HCT116 (cell line): ENCODE measurements around the gene NRAP. TPM values are rescaled to one million over a fixed set of nuclear protein-coding genes. Genes with fewer than 3 reads are reported as not detected.

Source experiments
- ATAC-seq: fragments of 200-7000 bp; cut with Tn5 transposase; 2 replicates; pipeline ENCODE4 v1.9.1; 2020; ENCODE audit warnings: mild to moderate bottlenecking, moderate library complexity
- BruUV-seq: library from RNA; stranded (reverse); fragments of 400-500 nt; replicated peaks from 2 replicates; lab custom pipeline; 2021; lab: Mats Ljungman, UMichigan
- CTCF ChIA-PET: fragments of 300-600 bp; sonication (Branson Sonifier 250); formaldehyde crosslinking; loops from one replicate; lab custom pipeline; 2021; ENCODE audit warnings: antibody characterized with exemption; lab: Charles Lee
- POLR2A ChIA-PET: fragments of 300-600, 350-600 bp; sonication (Branson Sonifier 250); formaldehyde crosslinking; loops from one replicate; lab custom pipeline; 2021; ENCODE audit warnings: antibody characterized with exemption; lab: Charles Lee
- RAD21 ChIA-PET, 2 experiments: fragments of 300-600 bp; sonication (Branson Sonifier 250); formaldehyde crosslinking; loops; one replicate each; lab custom pipeline; 2023; ENCODE audit warnings: low total read pairs in 2 of 2; ENCODE audit not compliant: uncharacterized antibody in 2 of 2, unreplicated experiment in 2 of 2, low non-redundant PET in 1 of 2; lab: Charles Lee
- DNase-seq: peaks from one replicate; pipeline ENCODE4 v3.0.0-alpha.2; 2010; ENCODE audit warnings: low read depth, low spot score
- H2AFZ ChIP-seq: fragments of 200-600 bp; shearing (Covaris generic), sonication (generic); 2 replicates; pipeline ENCODE4 v1.6.1; 2017; ENCODE audit warnings: low read depth, mixed run types, mixed read lengths, antibody characterized with exemption, low read length; ENCODE audit not compliant: poor library complexity, severe bottlenecking
- H3K27ac ChIP-seq: 2 replicates; pipeline ENCODE4 v1.5.1; 2012; ENCODE audit warnings: low read depth, low read length
- H3K27me3 ChIP-seq: fragments of 200-600 bp; sonication (generic); 2 replicates; pipeline ENCODE4 v1.6.1; 2016; ENCODE audit warnings: mixed run types, low read length, mixed read lengths; ENCODE audit not compliant: insufficient read depth
- H3K36me3 ChIP-seq, 2 experiments: fragments of 200-500 bp in 1 of 2; fragments of 200-600 bp in 1 of 2; sonication (Bioruptor generic) in 1 of 2; sonication (generic) in 1 of 2; 2 replicates each; pipeline versions ENCODE4 v1.5.1 to v1.6.1; 2014 to 2016; ENCODE audit warnings: low read length in 2 of 2, inconsistent platforms in 1 of 2, mixed read lengths in 1 of 2, mixed run types in 1 of 2; ENCODE audit not compliant: insufficient read depth in 2 of 2, control insufficient read depth in 1 of 2
- H3K4me1 ChIP-seq, 2 experiments: fragments of 200-600 bp in 1 of 2; sonication (generic) in 1 of 2; 2 replicates each; pipeline versions ENCODE4 v1.5.1 to v1.6.1; 2012 to 2017; ENCODE audit warnings: low read length in 2 of 2, inconsistent platforms in 1 of 2, mild to moderate bottlenecking in 1 of 2, mixed read lengths in 1 of 2, mixed run types in 1 of 2, moderate library complexity in 1 of 2; ENCODE audit not compliant: insufficient read depth in 2 of 2, control insufficient read depth in 1 of 2
- H3K4me2 ChIP-seq: fragments of 200-600 bp; sonication (generic); 2 replicates; pipeline ENCODE4 v1.6.1; 2017; ENCODE audit warnings: mixed run types, low read length, mixed read lengths
- H3K4me3 ChIP-seq, 2 experiments: fragments of 200-600 bp in 1 of 2; sonication (generic) in 1 of 2; replicated peaks in 1 of 2; 2 replicates each; pipeline ENCODE4 v1.5.1; 2011 to 2016; ENCODE audit warnings: low read length in 2 of 2, control low read depth in 1 of 2, low read depth in 1 of 2, mild to moderate bottlenecking in 1 of 2, mixed read lengths in 1 of 2, mixed run types in 1 of 2
- H3K79me2 ChIP-seq: fragments of 200-600 bp; sonication (generic); 2 replicates; pipeline ENCODE4 v1.6.1; 2017; ENCODE audit warnings: mild to moderate bottlenecking, mixed run types, low read length, moderate library complexity, mixed read lengths; ENCODE audit not compliant: insufficient read depth
- H3K9ac ChIP-seq: fragments of 200-600 bp; sonication (generic); 2 replicates; pipeline ENCODE4 v1.6.1; 2016; ENCODE audit warnings: low read length, mixed read lengths
- H3K9me2 ChIP-seq: fragments of 200-600 bp; sonication (generic), shearing (Covaris generic); 2 replicates; pipeline ENCODE4 v1.6.1; 2017; ENCODE audit warnings: mixed run types, mild to moderate bottlenecking, moderate library complexity; ENCODE audit not compliant: insufficient read depth
- H3K9me3 ChIP-seq, 2 experiments: fragments of 200-500 bp in 1 of 2; fragments of 200-600 bp in 1 of 2; sonication (Bioruptor generic) in 1 of 2; sonication (generic) in 1 of 2; 2 replicates each; pipeline ENCODE4 v1.6.1; 2014 to 2017; ENCODE audit warnings: low read length in 2 of 2, mixed read lengths in 2 of 2, inconsistent platforms in 1 of 2, low read depth in 1 of 2, mild to moderate bottlenecking in 1 of 2, mixed run types in 1 of 2, moderate library complexity in 1 of 2; ENCODE audit not compliant: control insufficient read depth in 1 of 2, insufficient read depth in 1 of 2
- H4K20me1 ChIP-seq: fragments of 200-600 bp; sonication (generic), shearing (Covaris generic); 2 replicates; pipeline ENCODE4 v1.6.1; 2017; ENCODE audit warnings: mixed run types, mild to moderate bottlenecking, moderate library complexity; ENCODE audit not compliant: insufficient read depth
- ELF1 ChIP-seq: IDR thresholded peaks from 2 replicates; pipeline ENCODE4 v1.6.1; 2012; ENCODE audit warnings: low read depth, borderline replicate concordance
- EZH2 ChIP-seq: fragments of 200-600 bp; sonication (generic); IDR thresholded peaks from 2 replicates; pipeline ENCODE4 v1.6.1; 2017; ENCODE audit warnings: antibody characterized with exemption, mixed run types
- EZH2phosphoT487 ChIP-seq: fragments of 200-600 bp; IDR thresholded peaks from 2 replicates; pipeline ENCODE4 v1.6.1; 2018; ENCODE audit warnings: antibody characterized with exemption, borderline replicate concordance
- JUND ChIP-seq: IDR thresholded peaks from 2 replicates; pipeline ENCODE4 v1.6.1; 2012
- RAD21 ChIP-seq: IDR thresholded peaks from 2 replicates; pipeline ENCODE4 v1.6.1; 2012; ENCODE audit warnings: low read depth, mild to moderate bottlenecking
- SIN3A ChIP-seq: IDR thresholded peaks from 2 replicates; pipeline ENCODE4 v1.6.1; 2012; ENCODE audit warnings: low read depth
- SP1 ChIP-seq: IDR thresholded peaks from 2 replicates; pipeline ENCODE4 v1.6.1; 2012; ENCODE audit warnings: low read depth
- SRF ChIP-seq: IDR thresholded peaks from 2 replicates; pipeline ENCODE4 v1.6.1; 2012; ENCODE audit warnings: low read depth
- YY1 ChIP-seq: IDR thresholded peaks from 2 replicates; pipeline ENCODE4 v1.6.1; 2011; ENCODE audit warnings: low read length, low read depth, moderate library complexity, mild to moderate bottlenecking; ENCODE audit not compliant: insufficient replicate concordance; ENCODE audit errors: extremely low read depth
- intact Hi-C: fragments of 100-400 bp; cut with micrococcal nuclease; formaldehyde crosslinking; loops from 2 replicates; pipeline ENCODE4 v1.10.0; 2022
- total RNA-seq: library from RNA; stranded (reverse); gene quantifications from one replicate; pipeline ENCODE4 v1.2.1, GENCODE V29; 2021; ENCODE audit not compliant: unreplicated experiment
- TF ChIP-seq, protein P1 (sequence below): IDR thresholded peaks from 2 replicates; pipeline ENCODE4 v1.6.1; 2012
- TF ChIP-seq, protein P2 (sequence below), 3 experiments: fragments of 200-600 bp in 1 of 3; sonication (generic) in 1 of 3; IDR thresholded peaks in 2 of 3; conservative IDR thresholded peaks in 1 of 3; 2 replicates each; pipeline ENCODE4 v1.5.1; 2012 to 2017; ENCODE audit warnings: low read depth in 2 of 3, low read length in 2 of 3, antibody characterized with exemption in 1 of 3, borderline replicate concordance in 1 of 3, control low read depth in 1 of 3, mild to moderate bottlenecking in 1 of 3, mixed read lengths in 1 of 3, mixed run types in 1 of 3, moderate library complexity in 1 of 3; ENCODE audit not compliant: insufficient read depth in 1 of 3
- TF ChIP-seq, protein P3 (sequence below): IDR thresholded peaks from 2 replicates; pipeline ENCODE4 v1.6.1; 2012

The NRAP gene
- total RNA-seq, 1 experiment from 2014 or later = not detected

DNA sequence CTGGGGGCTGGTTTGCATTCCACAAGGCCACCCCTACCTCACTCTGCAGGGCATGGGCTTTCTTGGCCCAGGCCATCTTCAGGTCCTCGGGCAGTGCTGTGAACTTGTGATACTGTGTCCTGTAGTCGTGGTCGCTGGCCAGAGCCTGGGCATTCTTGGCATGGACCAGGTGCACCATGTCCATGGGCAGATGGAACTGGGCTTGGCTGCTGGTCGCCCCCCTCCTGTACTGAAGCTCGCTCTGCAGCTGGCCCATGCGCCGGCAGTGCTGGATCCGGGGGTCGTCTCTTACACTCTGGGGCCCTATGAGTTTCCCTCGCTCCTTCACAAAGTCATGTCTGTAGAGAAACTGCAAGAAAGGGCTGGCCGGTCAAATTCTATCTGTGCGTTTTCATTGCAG lies 59.3 kb downstream of the NRAP start:
- no peak overlapping the region for H3K4me2 ChIP-seq
- POLR2A ChIA-PET = no interaction called here
- H3K27ac ChIP-seq = no peak overlapping the region
- no peak for DNase-seq
- no peak for TF ChIP-seq YY1
- TF ChIP-seq, protein P1, sequence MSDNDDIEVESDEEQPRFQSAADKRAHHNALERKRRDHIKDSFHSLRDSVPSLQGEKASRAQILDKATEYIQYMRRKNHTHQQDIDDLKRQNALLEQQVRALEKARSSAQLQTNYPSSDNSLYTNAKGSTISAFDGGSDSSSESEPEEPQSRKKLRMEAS = no peak
- TF ChIP-seq, protein P2, sequence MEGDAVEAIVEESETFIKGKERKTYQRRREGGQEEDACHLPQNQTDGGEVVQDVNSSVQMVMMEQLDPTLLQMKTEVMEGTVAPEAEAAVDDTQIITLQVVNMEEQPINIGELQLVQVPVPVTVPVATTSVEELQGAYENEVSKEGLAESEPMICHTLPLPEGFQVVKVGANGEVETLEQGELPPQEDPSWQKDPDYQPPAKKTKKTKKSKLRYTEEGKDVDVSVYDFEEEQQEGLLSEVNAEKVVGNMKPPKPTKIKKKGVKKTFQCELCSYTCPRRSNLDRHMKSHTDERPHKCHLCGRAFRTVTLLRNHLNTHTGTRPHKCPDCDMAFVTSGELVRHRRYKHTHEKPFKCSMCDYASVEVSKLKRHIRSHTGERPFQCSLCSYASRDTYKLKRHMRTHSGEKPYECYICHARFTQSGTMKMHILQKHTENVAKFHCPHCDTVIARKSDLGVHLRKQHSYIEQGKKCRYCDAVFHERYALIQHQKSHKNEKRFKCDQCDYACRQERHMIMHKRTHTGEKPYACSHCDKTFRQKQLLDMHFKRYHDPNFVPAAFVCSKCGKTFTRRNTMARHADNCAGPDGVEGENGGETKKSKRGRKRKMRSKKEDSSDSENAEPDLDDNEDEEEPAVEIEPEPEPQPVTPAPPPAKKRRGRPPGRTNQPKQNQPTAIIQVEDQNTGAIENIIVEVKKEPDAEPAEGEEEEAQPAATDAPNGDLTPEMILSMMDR (IDR thresholded peaks at IDR 0.05 in 2 of 3, conservative IDR thresholded peaks at IDR 0.05 in 1 of 3; ENCODE audit: borderline replicate concordance in 1 of 3, insufficient read depth in 1 of 3, low read depth in 2 of 3, low read length in 2 of 3) = no peak
- TF ChIP-seq EZH2phosphoT487 = no peak
- no peak for TF ChIP-seq SRF
- TF ChIP-seq, protein P3, sequence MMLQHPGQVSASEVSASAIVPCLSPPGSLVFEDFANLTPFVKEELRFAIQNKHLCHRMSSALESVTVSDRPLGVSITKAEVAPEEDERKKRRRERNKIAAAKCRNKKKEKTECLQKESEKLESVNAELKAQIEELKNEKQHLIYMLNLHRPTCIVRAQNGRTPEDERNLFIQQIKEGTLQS = no peak
- TF ChIP-seq JUND = no peak
- no peak for TF ChIP-seq SIN3A
- no peak for TF ChIP-seq SP1
- TF ChIP-seq ELF1 = no peak
- TF ChIP-seq RAD21 = no peak
- TF ChIP-seq EZH2 = no peak
- TF ChIP-seq, all 23 proteins: peak for 0
- H2AFZ ChIP-seq = no peak overlapping the region
- H3K36me3 ChIP-seq = no peaks in the 10 kb centered on the region
- ChIA-PET RAD21 (no interaction called here), CTCF (no interaction called here)
- no peak overlapping the region for H3K4me3 ChIP-seq
- no TSS peak for BruUV-seq
- intact Hi-C loops = no loop called here
- peaks cover 17% of the 10 kb centered on the region for H3K27me3 ChIP-seq
- no peaks in the 10 kb centered on the region for H3K9me3 ChIP-seq
- H3K9me2 ChIP-seq = no peaks in the 10 kb centered on the region
- ATAC-seq = no peak
- no peaks in the 10 kb centered on the region for H4K20me1 ChIP-seq
- no peaks in the 10 kb centered on the region for H3K4me1 ChIP-seq
- no peaks in the 10 kb centered on the region for H3K79me2 ChIP-seq
- no peak overlapping the region for H3K9ac ChIP-seq
